GM18526 (cell line): ENCODE results near the gene TMCC2.

Experiments
- POLR2A ChIP-seq: IDR thresholded peaks from 3 replicates; pipeline ENCODE4 v1.6.1; 2011; ENCODE audit not compliant: insufficient read length; ENCODE audit errors: extremely low read depth

The TMCC2 gene

GRCh38 chr1:205276689-205277065, 48.9 kb downstream of the TMCC2 start:
- no peak for TF ChIP-seq POLR2A

GRCh38 chr1:205279986-205280385, 52.2 kb downstream of the TMCC2 start:
- no peak for TF ChIP-seq POLR2A

GRCh38 chr1:205283270-205284147, 55.8 kb downstream of the TMCC2 start:
- TF ChIP-seq POLR2A: no peak

- no peak for TF ChIP-seq POLR2A
Observed at GRCh38 chr1:205284420-205285144, 56.8 kb downstream of the TMCC2 start.

- no peak for TF ChIP-seq POLR2A
Observed at GRCh38 chr1:205285381-205286101, 57.8 kb downstream of the TMCC2 start.

- TF ChIP-seq POLR2A: no peak
Observed at GRCh38 chr1:205286335-205286950, 58.7 kb downstream of the TMCC2 start.

- no peak for TF ChIP-seq POLR2A
Observed at GRCh38 chr1:205287076-205287475, 59.3 kb downstream of the TMCC2 start.

- TF ChIP-seq POLR2A: no peak
Observed at GRCh38 chr1:205287767-205288559, 60.2 kb downstream of the TMCC2 start.

GRCh38 chr1:205291596-205291995, 63.9 kb downstream of the TMCC2 start:
- TF ChIP-seq POLR2A: no peak

GRCh38 chr1:205293350-205294074, 65.8 kb downstream of the TMCC2 start:
- TF ChIP-seq POLR2A: no peak

- no peak for TF ChIP-seq POLR2A
Observed at GRCh38 chr1:205294175-205294917, 66.6 kb downstream of the TMCC2 start.

GRCh38 chr1:205294934-205295333, 67.2 kb downstream of the TMCC2 start:
- no peak for TF ChIP-seq POLR2A

GRCh38 chr1:205296154-205296553, 68.4 kb downstream of the TMCC2 start:
- TF ChIP-seq POLR2A: no peak
